ENCODE results near the gene UCMA.

The UCMA gene

DNA sequence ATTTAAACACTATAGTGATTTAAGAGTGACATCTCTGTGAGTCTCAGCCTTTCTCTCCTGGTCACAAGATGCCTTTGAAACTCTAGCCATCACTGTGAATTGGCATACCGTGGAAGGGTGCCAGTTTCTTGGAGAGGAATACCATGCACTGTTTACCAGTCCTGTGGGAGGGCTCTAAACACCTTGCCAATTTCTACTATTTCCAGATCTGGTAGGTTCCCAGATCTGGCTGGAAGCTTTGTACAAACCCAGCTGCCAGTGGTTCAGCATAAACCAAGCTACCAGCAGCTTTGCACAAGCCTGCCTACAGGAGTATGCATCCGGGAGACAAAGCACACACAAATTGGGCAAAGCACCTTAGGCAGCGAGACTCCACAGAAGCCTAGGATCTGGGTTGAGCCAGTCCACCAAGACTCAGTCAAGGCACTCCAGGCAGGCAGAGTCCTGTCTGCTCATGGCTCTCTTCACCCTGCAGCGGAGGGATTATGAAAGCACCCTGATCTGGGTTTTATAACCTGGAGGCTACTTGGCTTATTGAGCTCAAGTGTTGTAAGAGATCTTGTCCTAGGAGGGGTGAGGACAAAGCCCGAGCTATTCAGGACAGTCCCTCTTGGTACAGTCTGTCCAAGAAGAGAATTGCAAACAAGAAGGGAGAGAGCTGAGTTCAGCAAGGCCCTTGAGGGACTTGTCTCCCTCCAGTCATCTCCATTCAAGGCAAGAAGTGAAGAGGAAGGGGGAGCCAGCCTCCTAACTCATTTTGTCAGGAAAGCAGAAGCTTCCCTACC, 49.3 kb downstream of the UCMA start:
- DNase-seq: no peak

DNA sequence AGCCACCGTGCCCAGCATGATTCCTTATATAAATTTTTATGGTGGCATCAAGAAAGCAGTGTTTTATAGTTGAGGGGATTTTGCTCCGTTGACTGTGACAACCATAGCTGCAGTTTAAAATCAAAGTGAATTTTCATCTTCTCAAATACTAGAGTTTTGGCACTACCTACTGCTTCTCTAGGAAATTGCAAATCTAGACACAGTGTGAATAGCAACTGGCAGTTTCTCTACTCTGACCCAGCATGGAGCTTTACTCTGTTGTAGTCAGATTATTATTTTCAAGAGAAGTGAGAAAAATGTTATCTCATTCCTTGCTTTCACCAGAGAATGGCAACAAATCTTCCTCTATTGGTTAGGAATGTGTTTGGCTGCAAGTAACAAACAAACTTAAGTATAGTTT, 49.9 kb downstream of the UCMA start:
- no peak for DNase-seq

DNA sequence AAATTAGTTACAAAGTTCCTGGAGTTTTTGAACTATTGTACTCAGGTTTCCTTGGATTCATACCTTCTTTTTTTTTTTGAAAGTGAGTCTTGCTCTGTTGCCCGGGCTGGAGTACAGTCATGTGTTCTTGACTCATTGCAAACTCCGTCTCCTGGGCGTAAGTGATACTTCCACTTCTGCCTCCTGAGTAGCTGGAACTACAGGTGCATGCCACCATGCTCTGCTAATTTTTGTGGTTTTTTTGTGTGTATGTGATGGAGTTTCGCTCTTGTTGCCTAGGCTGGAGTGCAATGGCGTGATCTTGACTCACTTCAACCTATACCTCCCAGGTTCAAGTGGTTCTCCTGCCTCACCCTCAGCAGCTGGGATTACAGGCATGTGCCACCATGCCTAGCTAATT, 50.5 kb downstream of the UCMA start:
- DNase-seq: no peak

DNA sequence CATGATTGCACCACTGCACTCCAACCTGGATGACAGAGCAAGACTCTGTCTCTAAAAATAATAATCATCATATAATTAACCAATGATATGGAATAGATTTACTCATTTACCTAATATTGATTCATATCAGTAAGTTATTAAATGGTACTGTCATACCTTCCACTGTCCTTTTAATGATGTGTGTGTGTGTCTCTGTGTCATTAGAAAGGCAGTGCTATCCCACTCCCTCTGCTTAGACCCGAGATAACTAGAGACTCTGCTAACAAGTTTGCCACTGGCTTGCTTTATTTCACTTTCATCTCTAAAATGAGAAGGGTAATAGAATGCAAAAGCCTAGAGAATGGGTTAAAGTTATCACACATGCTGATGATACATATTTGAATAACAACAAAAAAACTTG, 51.8 kb downstream of the UCMA start:
- DNase-seq: no peak

DNA sequence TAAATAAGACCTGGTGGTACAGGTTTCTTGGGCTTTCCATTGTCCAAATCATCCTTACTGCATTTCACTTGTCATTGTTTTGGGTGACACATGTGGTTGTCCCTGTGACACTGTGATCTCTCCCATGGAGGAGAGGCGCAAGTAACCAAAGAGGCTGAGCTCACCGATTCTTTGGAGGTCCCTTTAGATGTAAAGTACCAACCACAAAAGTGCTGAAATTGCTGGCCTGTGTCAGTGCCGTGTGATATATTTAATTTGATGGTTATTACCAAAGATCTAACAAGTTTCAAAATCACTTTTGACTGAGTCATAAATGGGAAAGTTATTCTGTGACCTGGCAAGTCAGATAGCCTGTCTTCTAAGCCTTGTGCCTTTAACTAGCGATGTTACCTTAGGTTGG, 53.4 kb downstream of the UCMA start:
- DNase-seq: no peak

DNA sequence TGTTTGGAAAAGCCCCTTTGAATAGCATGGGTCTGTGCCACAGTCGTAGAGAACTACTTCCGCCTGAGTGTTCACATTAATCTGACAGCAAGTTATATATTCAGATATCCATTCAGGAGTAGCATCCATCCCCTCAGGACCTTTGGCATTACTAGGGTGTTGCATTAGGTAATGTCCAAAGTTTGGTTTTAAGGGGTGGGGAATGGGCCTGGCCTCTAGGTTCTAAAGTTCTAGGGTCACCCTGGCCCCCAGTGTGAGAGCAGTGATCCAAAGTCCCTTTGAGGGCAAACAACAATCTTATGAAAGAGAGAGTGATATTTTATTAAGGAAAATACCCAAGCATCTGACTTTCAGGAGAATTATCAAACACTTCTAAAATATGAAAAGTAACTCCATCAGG, 60.6 kb downstream of the UCMA start:
- no peak for DNase-seq

All from NCI-H69 (cell line).